Colonic mucosa (tissue), 4 donors: Measurements from ENCODE around the gene GPR108. TPM values are rescaled to one million over a fixed set of nuclear protein-coding genes. Genes with fewer than 3 reads are reported as not detected.

Source experiments
- DNase-seq: peaks from one replicate; pipeline ENCODE4 v3.0.0-alpha.2; 2020
- H3K27ac ChIP-seq: fragments of 200-600 bp; one replicate; pipeline ENCODE4 v1.8.0; 2021
- H3K27me3 ChIP-seq: fragments of 200-600 bp; one replicate; pipeline ENCODE4 v1.8.0; 2021
- H3K36me3 ChIP-seq: fragments of 200-600 bp; one replicate; pipeline ENCODE4 v1.8.0; 2021
- H3K4me1 ChIP-seq: fragments of 200-600 bp; one replicate; pipeline ENCODE4 v1.8.0; 2021; ENCODE audit warnings: mild to moderate bottlenecking
- H3K4me3 ChIP-seq: fragments of 200-600 bp; one replicate; pipeline ENCODE4 v1.8.0; 2021
- H3K9ac ChIP-seq, 2 donors: one replicate each; pipeline ENCODE4 v1.7.0; 2013; ENCODE audit warnings: control low read depth in 2 of 2, low read depth in 2 of 2, low read length in 2 of 2
- H3K9me3 ChIP-seq: fragments of 200-600 bp; one replicate; pipeline ENCODE4 v1.8.0; 2021
- intact Hi-C: fragments of 100-400 bp; cut with DNase I; formaldehyde crosslinking; loops from one replicate; pipeline ENCODE4 v1.14.1; 2022
- total RNA-seq, 2 donors: library from RNA; stranded (reverse); fragmentation: NEBNext Ultra II Directional in 1 of 2; extraction: Animal tissue kit (Norgen Biotek cat#: 25700) in 1 of 2; gene quantifications; one replicate each; pipeline ENCODE4 v1.2.1, GENCODE V29; 2021
- TF ChIP-seq, protein P1 (sequence below): fragments of 200-600 bp; IDR thresholded peaks from one replicate; pipeline ENCODE4 v1.8.0; 2022; ENCODE audit warnings: antibody characterized with exemption, mild to moderate bottlenecking
- donor health status: healthy.
- donor health status: DM: no; HTN: no; CAD: no.
- donor health status: DM: no; HTN: no; CAD: no.

Gene GPR108
- total RNA-seq, 2 donors from 2014 or later = 92.0 to 109 TPM

- Histone ChIP-seq H3K36me3 (no peaks in the 10 kb centered on the region), H3K27ac (no peak overlapping the region), H3K9me3 (no peaks in the 10 kb centered on the region), H3K4me1 (no peaks in the 10 kb centered on the region), H3K9ac (no peak overlapping the region), H3K4me3 (no peak overlapping the region), H3K27me3 (no peaks in the 10 kb centered on the region)
- DNase-seq = no peak
- intact Hi-C loops = no loop called here
- TF ChIP-seq, protein P1, sequence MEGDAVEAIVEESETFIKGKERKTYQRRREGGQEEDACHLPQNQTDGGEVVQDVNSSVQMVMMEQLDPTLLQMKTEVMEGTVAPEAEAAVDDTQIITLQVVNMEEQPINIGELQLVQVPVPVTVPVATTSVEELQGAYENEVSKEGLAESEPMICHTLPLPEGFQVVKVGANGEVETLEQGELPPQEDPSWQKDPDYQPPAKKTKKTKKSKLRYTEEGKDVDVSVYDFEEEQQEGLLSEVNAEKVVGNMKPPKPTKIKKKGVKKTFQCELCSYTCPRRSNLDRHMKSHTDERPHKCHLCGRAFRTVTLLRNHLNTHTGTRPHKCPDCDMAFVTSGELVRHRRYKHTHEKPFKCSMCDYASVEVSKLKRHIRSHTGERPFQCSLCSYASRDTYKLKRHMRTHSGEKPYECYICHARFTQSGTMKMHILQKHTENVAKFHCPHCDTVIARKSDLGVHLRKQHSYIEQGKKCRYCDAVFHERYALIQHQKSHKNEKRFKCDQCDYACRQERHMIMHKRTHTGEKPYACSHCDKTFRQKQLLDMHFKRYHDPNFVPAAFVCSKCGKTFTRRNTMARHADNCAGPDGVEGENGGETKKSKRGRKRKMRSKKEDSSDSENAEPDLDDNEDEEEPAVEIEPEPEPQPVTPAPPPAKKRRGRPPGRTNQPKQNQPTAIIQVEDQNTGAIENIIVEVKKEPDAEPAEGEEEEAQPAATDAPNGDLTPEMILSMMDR = no peak
Measured at GRCh38 chr19:6706633-6706958, 30.8 kb downstream of the GPR108 start.

- no peak overlapping the region for H3K4me3 ChIP-seq
- no peak overlapping the region for H3K9ac ChIP-seq
- H3K27me3 ChIP-seq = no peaks in the 10 kb centered on the region
- TF ChIP-seq, protein P1 = no peak
- H3K4me1 ChIP-seq = no peaks in the 10 kb centered on the region
- H3K36me3 ChIP-seq = no peaks in the 10 kb centered on the region
- H3K27ac ChIP-seq = no peak overlapping the region
- no peaks in the 10 kb centered on the region for H3K9me3 ChIP-seq
- intact Hi-C loops = no loop called here
- DNase-seq = no peak
Measured at GRCh38 chr19:6705931-6706632, 31.3 kb downstream of the GPR108 start.

GRCh38 chr19:6700586-6701316, 36.6 kb downstream of the GPR108 start:
- Histone ChIP-seq H3K4me1 (no peaks in the 10 kb centered on the region), H3K9ac (no peak overlapping the region), H3K27ac (no peak overlapping the region), H3K4me3 (no peak overlapping the region), H3K36me3 (no peaks in the 10 kb centered on the region), H3K27me3 (no peaks in the 10 kb centered on the region), H3K9me3 (no peaks in the 10 kb centered on the region)
- DNase-seq = no peak
- intact Hi-C loops = no loop called here
- TF ChIP-seq, protein P1 = no peak

- Histone ChIP-seq H3K36me3 (no peaks in the 10 kb centered on the region), H3K4me3 (no peak overlapping the region), H3K9me3 (no peaks in the 10 kb centered on the region), H3K27ac (no peak overlapping the region), H3K27me3 (no peaks in the 10 kb centered on the region), H3K4me1 (no peaks in the 10 kb centered on the region), H3K9ac (no peak overlapping the region)
- DNase-seq = no peak
- TF ChIP-seq, protein P1 = no peak
- intact Hi-C loops = no loop called here
Measured at GRCh38 chr19:6699935-6700334, 37.4 kb downstream of the GPR108 start.

DNA sequence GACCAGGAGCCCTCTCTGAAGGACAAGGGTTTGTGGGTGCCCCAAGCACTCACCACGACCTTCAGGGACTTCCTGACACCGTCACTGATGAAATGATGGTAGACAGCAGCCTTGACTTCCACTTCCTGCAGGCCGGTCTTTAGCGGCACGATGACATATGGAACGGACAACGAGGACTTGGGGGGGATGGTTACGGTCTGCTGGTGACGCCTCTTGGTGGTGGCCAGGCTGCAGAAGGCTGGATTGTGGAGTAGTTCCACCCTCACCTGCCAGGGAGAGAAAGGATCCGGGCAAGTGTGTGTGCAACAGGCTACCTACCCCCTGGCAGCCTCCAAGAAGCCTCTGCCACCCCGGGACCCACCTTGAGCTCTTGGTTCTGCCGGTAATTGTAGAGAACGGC, 40.1 kb downstream of the GPR108 start:
- H3K4me3 ChIP-seq = no peak overlapping the region
- intact Hi-C loops = no loop called here
- no peaks in the 10 kb centered on the region for H3K27me3 ChIP-seq
- no peaks in the 10 kb centered on the region for H3K4me1 ChIP-seq
- TF ChIP-seq, protein P1 = no peak
- no peaks in the 10 kb centered on the region for H3K9me3 ChIP-seq
- H3K27ac ChIP-seq = no peak overlapping the region
- H3K9ac ChIP-seq = no peak overlapping the region
- no peak for DNase-seq
- H3K36me3 ChIP-seq = no peaks in the 10 kb centered on the region
